Measurements from ENCODE around the gene PRRG1. TPM values are rescaled to one million over a fixed set of nuclear protein-coding genes. Genes with fewer than 3 reads are reported as not detected.

Gene PRRG1
- total RNA-seq, 1 experiment from 2014 or later: 12.8 TPM

DNA sequence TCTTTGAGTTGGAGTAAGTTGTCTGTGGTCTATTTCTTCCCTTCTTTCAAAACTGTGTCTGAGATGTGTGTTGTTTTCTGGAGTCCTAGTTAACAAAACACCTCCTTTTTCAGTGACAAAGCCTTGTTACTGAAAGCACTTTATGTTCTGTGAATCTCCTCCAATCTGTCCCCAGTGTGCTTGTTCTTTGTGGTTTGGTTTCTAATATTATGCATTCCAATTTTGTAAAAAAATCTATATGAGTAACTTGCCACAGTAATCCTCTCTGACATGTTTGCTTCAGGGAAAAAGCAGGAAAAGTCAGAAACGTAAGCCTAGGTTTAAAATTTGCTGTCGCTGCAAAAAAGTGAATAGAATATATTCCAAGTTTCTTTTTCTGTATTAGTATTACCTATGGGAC, 12.4 kb downstream of the PRRG1 start:
- Histone ChIP-seq H4K20me1 (ENCODE audit: low read length) (no peaks in the 10 kb centered on the region), H3K36me3 (ENCODE audit: low read depth, low read length) (peaks cover 5% of the 10 kb centered on the region; the same call in 1 of the 2 replicates), H3K4me3 (ENCODE audit: low read length) (no peak overlapping the region), H3K79me2 (ENCODE audit: low read length) (peaks cover 95% of the 10 kb centered on the region), H3K4me2 (ENCODE audit: low read length) (no peak overlapping the region), H2AFZ (ENCODE audit: low read length) (no peak overlapping the region), H3K9ac (ENCODE audit: low read length) (no peak overlapping the region), H3K4me1 (ENCODE audit: insufficient read depth, low read length) (no peaks in the 10 kb centered on the region), H3K27ac (ENCODE audit: low read length) (no peak overlapping the region), H3F3A (ENCODE audit: low read length, unreplicated experiment) (no peaks in the 10 kb centered on the region), H3K27me3 (ENCODE audit: low read length) (no peaks in the 10 kb centered on the region), H3K9me3 (ENCODE audit: low read length) (no peaks in the 10 kb centered on the region), H3K9me2 (replicated peaks; ENCODE audit: low read length) (no peaks in the 10 kb centered on the region)
- ATAC-seq: no peak
- TF ChIP-seq EZH2 (IDR thresholded peaks at IDR 0.05; ENCODE audit: low read length, unreplicated experiment): no peak
- TF ChIP-seq, protein P1, sequence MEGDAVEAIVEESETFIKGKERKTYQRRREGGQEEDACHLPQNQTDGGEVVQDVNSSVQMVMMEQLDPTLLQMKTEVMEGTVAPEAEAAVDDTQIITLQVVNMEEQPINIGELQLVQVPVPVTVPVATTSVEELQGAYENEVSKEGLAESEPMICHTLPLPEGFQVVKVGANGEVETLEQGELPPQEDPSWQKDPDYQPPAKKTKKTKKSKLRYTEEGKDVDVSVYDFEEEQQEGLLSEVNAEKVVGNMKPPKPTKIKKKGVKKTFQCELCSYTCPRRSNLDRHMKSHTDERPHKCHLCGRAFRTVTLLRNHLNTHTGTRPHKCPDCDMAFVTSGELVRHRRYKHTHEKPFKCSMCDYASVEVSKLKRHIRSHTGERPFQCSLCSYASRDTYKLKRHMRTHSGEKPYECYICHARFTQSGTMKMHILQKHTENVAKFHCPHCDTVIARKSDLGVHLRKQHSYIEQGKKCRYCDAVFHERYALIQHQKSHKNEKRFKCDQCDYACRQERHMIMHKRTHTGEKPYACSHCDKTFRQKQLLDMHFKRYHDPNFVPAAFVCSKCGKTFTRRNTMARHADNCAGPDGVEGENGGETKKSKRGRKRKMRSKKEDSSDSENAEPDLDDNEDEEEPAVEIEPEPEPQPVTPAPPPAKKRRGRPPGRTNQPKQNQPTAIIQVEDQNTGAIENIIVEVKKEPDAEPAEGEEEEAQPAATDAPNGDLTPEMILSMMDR (conservative IDR thresholded peaks at IDR 0.05; ENCODE audit: low read depth, low read length): no peak
- intact Hi-C loops (cut with micrococcal nuclease): no loop called here
- no peak for DNase-seq
- ChIA-PET POLR2A (ENCODE audit: unreplicated experiment) (no interaction called here), CTCF (no interaction called here)
- BruUV-seq (replicated peaks): no TSS peak

DNA sequence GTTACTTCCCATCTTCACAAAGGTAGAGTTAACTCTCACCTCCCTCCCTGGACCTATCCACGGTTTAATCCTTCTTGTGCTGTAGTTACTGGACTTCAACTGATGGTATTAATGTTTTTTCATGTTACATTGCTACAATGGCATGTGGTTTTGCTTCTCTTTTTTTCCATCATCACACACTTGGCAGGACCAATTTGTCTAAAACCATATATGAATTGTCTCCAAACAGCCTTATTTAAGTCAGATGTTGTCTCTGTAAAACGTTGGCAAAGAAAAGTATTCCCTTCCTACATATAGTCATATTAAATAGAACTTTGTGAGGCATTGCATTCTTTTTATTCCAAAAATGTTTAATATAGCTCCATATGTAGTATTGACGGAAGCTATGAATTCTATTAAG, 15.5 kb downstream of the PRRG1 start:
- ATAC-seq (no peak), DNase-seq (no peak)
- ChIA-PET POLR2A (ENCODE audit: unreplicated experiment) (no interaction called here), CTCF (no interaction called here)
- no peak overlapping the region for H3K9ac ChIP-seq (ENCODE audit: low read length)
- peaks cover 5% of the 10 kb centered on the region; the same call in 1 of the 2 replicates for H3K36me3 ChIP-seq (ENCODE audit: low read depth, low read length)
- no TSS peak for BruUV-seq (replicated peaks)
- H3K27ac ChIP-seq (ENCODE audit: low read length): no peak overlapping the region
- no peaks in the 10 kb centered on the region for H3F3A ChIP-seq (ENCODE audit: low read length, unreplicated experiment)
- no peaks in the 10 kb centered on the region for H4K20me1 ChIP-seq (ENCODE audit: low read length)
- no peaks in the 10 kb centered on the region for H3K4me1 ChIP-seq (ENCODE audit: insufficient read depth, low read length)
- H3K9me2 ChIP-seq (replicated peaks; ENCODE audit: low read length): no peaks in the 10 kb centered on the region
- no peaks in the 10 kb centered on the region for H3K27me3 ChIP-seq (ENCODE audit: low read length)
- H3K9me3 ChIP-seq (ENCODE audit: low read length): no peaks in the 10 kb centered on the region
- TF ChIP-seq, protein P1 (conservative IDR thresholded peaks at IDR 0.05; ENCODE audit: low read depth, low read length): no peak
- TF ChIP-seq EZH2phosphoT487 (IDR thresholded peaks at IDR 0.05; ENCODE audit: borderline replicate concordance, low read length): no peak
- TF ChIP-seq EZH2 (IDR thresholded peaks at IDR 0.05; ENCODE audit: low read length, unreplicated experiment): no peak
- no peak overlapping the region for H3K4me2 ChIP-seq (ENCODE audit: low read length)
- intact Hi-C loops (cut with micrococcal nuclease): no loop called here
- H3K4me3 ChIP-seq (ENCODE audit: low read length): no peak overlapping the region
- H3K79me2 ChIP-seq (ENCODE audit: low read length): peaks cover 87% of the 10 kb centered on the region
- no peak overlapping the region for H2AFZ ChIP-seq (ENCODE audit: low read length)

DNA sequence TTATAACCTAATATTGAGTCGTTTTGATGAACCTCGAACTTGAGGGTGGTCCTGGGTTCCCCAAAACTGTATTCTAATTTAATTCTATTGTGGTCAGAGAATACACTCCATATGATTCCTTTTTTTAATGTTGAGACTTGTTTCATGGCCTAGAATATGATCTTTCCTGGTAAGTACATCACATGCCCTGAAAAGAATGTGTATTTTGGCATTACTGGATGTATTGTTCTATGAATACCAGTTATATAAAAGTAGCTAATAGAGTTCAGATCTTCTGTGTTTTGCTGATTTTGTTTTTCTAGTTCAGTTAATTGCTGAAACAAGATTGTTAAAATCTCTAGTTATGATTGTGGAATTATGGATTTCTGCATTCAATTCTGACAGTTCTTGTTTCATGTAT, 18.8 kb downstream of the PRRG1 start:
- ChIA-PET CTCF (no interaction called here), POLR2A (ENCODE audit: unreplicated experiment) (no interaction called here)
- no TSS peak for BruUV-seq (replicated peaks)
- no peaks in the 10 kb centered on the region for H3K9me2 ChIP-seq (replicated peaks; ENCODE audit: low read length)
- no peak overlapping the region for H3K27ac ChIP-seq (ENCODE audit: low read length)
- no peak overlapping the region for H2AFZ ChIP-seq (ENCODE audit: low read length)
- H3K4me2 ChIP-seq (ENCODE audit: low read length): no peak overlapping the region
- no peaks in the 10 kb centered on the region for H4K20me1 ChIP-seq (ENCODE audit: low read length)
- H3K9ac ChIP-seq (ENCODE audit: low read length): no peak overlapping the region
- H3K79me2 ChIP-seq (ENCODE audit: low read length): peaks cover 59% of the 10 kb centered on the region
- H3K4me3 ChIP-seq (ENCODE audit: low read length): no peak overlapping the region
- no peaks in the 10 kb centered on the region for H3K4me1 ChIP-seq (ENCODE audit: insufficient read depth, low read length)
- DNase-seq: no peak
- no peaks in the 10 kb centered on the region for H3K9me3 ChIP-seq (ENCODE audit: low read length)
- H3K27me3 ChIP-seq (ENCODE audit: low read length): no peaks in the 10 kb centered on the region
- peaks cover 5% of the 10 kb centered on the region for H3K36me3 ChIP-seq (ENCODE audit: low read depth, low read length)
- intact Hi-C loops (cut with micrococcal nuclease): no loop called here
- TF ChIP-seq, protein P1 (conservative IDR thresholded peaks at IDR 0.05; ENCODE audit: low read depth, low read length): no peak
- TF ChIP-seq EZH2phosphoT487 (IDR thresholded peaks at IDR 0.05; ENCODE audit: borderline replicate concordance, low read length) (no peak), EZH2 (IDR thresholded peaks at IDR 0.05; ENCODE audit: low read length, unreplicated experiment) (no peak)
- H3F3A ChIP-seq (ENCODE audit: low read length, unreplicated experiment): no peaks in the 10 kb centered on the region
- ATAC-seq: no peak

Data from PC-3 (cell line).